ENCODE results near the gene ZFPM1.

- TF ChIP-seq, protein P1, sequence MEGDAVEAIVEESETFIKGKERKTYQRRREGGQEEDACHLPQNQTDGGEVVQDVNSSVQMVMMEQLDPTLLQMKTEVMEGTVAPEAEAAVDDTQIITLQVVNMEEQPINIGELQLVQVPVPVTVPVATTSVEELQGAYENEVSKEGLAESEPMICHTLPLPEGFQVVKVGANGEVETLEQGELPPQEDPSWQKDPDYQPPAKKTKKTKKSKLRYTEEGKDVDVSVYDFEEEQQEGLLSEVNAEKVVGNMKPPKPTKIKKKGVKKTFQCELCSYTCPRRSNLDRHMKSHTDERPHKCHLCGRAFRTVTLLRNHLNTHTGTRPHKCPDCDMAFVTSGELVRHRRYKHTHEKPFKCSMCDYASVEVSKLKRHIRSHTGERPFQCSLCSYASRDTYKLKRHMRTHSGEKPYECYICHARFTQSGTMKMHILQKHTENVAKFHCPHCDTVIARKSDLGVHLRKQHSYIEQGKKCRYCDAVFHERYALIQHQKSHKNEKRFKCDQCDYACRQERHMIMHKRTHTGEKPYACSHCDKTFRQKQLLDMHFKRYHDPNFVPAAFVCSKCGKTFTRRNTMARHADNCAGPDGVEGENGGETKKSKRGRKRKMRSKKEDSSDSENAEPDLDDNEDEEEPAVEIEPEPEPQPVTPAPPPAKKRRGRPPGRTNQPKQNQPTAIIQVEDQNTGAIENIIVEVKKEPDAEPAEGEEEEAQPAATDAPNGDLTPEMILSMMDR (IDR thresholded peaks at IDR 0.05 in 8 of 11, conservative IDR thresholded peaks at IDR 0.05 in 3 of 11): no peak
- peak in 2 of 3 donors; percentile 54 to 58 for TF ChIP-seq POLR2AphosphoS5 (IDR thresholded peaks at IDR 0.05)
- no peak for TF ChIP-seq POLR2A (IDR thresholded peaks at IDR 0.05)
These were observed 46.8 kb downstream of the ZFPM1 start for GRCh38 chr16:88499836-88500251.
